Ammon's horn (tissue), 1 donor: ENCODE results near the gene PHLDA2.

Source experiments
- DNase-seq: peaks from one replicate; pipeline ENCODE4 v3.0.0-alpha.2; 2016; ENCODE audit warnings: low spot score

PHLDA2 gene

GRCh38 chr11:2929950-2930703 is 907 bp upstream of the PHLDA2 start:
- DNase-seq: no peak

- DNase-seq: no peak
Measured at GRCh38 chr11:2929531-2929949, 320 bp upstream of the PHLDA2 start.

GRCh38 chr11:2927851-2928604 is 1.2 kb downstream of the PHLDA2 start:
- DNase-seq: no peak

GRCh38 chr11:2927121-2927800 is 2.0 kb downstream of the PHLDA2 start:
- no peak for DNase-seq

- no peak for DNase-seq
Measured at GRCh38 chr11:2926611-2927051, 2.6 kb downstream of the PHLDA2 start.

- no peak for DNase-seq
Measured at GRCh38 chr11:2924821-2925675, 4.2 kb downstream of the PHLDA2 start.

- no peak for DNase-seq
Measured at GRCh38 chr11:2924381-2924780, 4.8 kb downstream of the PHLDA2 start.

- DNase-seq: no peak
Measured at GRCh38 chr11:2923446-2924375, 5.5 kb downstream of the PHLDA2 start.

- DNase-seq: no peak
Measured at GRCh38 chr11:2922655-2923054, 6.6 kb downstream of the PHLDA2 start.

- DNase-seq: no peak
Measured at GRCh38 chr11:2921742-2922493, 7.3 kb downstream of the PHLDA2 start.

- no peak for DNase-seq
Measured at GRCh38 chr11:2921261-2921660, 8.0 kb downstream of the PHLDA2 start.

GRCh38 chr11:2920343-2920742 is 8.9 kb downstream of the PHLDA2 start:
- no peak for DNase-seq

GRCh38 chr11:2919837-2920236 is 9.4 kb downstream of the PHLDA2 start:
- DNase-seq: no peak

- no peak for DNase-seq
Measured at GRCh38 chr11:2919188-2919587, 10.0 kb downstream of the PHLDA2 start.

- DNase-seq: no peak
Measured at GRCh38 chr11:2917842-2918490, 11.3 kb downstream of the PHLDA2 start.

GRCh38 chr11:2916892-2917645 is 12.2 kb downstream of the PHLDA2 start:
- no peak for DNase-seq

GRCh38 chr11:2916114-2916891 is 12.9 kb downstream of the PHLDA2 start:
- no peak for DNase-seq

- DNase-seq: no peak
Measured at GRCh38 chr11:2915473-2915872, 13.7 kb downstream of the PHLDA2 start.
